GM19035 (cell line): ENCODE results near the gene HDAC10.

Experiments used
- ATAC-seq: cut with Tn5 transposase; IDR thresholded peaks from one replicate; pipeline ENCODE4 v1.9.1; 2021; ENCODE audit not compliant: unreplicated experiment

Gene HDAC10

GRCh38 chr22:50257041-50257440 lies 6.0 kb upstream of the HDAC10 start:
- ATAC-seq, result no peak

- no peak for ATAC-seq
These were observed 5.3 kb upstream of the HDAC10 start for GRCh38 chr22:50256258-50256862.

GRCh38 chr22:50255607-50256006 lies 4.5 kb upstream of the HDAC10 start:
- ATAC-seq, result no peak

- ATAC-seq, result no peak
These were observed 4.0 kb upstream of the HDAC10 start for GRCh38 chr22:50255099-50255498.

- no peak for ATAC-seq
These were observed 2.9 kb upstream of the HDAC10 start for GRCh38 chr22:50253941-50254340.

GRCh38 chr22:50253046-50253915 lies 2.2 kb upstream of the HDAC10 start:
- no peak for ATAC-seq

GRCh38 chr22:50252082-50253045 lies 1.3 kb upstream of the HDAC10 start:
- no peak for ATAC-seq

GRCh38 chr22:50251477-50252081 lies 514 bp upstream of the HDAC10 start:
- peak; percentile 1 for ATAC-seq

- no peak for ATAC-seq
These were observed 863 bp downstream of the HDAC10 start for GRCh38 chr22:50250249-50250554.

GRCh38 chr22:50249341-50250248 lies 1.5 kb downstream of the HDAC10 start:
- no peak for ATAC-seq

GRCh38 chr22:50248196-50249081 lies 2.6 kb downstream of the HDAC10 start:
- ATAC-seq, result no peak

GRCh38 chr22:50247748-50248147 lies 3.3 kb downstream of the HDAC10 start:
- no peak for ATAC-seq

- no peak for ATAC-seq
These were observed 4.6 kb downstream of the HDAC10 start for GRCh38 chr22:50246242-50247175.

- ATAC-seq, result peak; percentile 5
These were observed 5.6 kb downstream of the HDAC10 start for GRCh38 chr22:50245214-50246072.

- ATAC-seq, result peak; percentile 67
These were observed 6.4 kb downstream of the HDAC10 start, which contains the start of gene TUBGCP6 for GRCh38 chr22:50244420-50245213. Gene TUBGCP6, minus strand, starts transcription at chr22:50245023. Its CDS starts 564 bp downstream, at chr22:50244459.
